ENCODE measurements around the gene CLTRN.

Gene CLTRN

GRCh38 chrX:15579778-15580747, 84.5 kb downstream of the CLTRN start:
- no peak for DNase-seq (ENCODE audit: low read depth in 2 of 3, low spot score in 1 of 3)
